BLaER1 (cell line): Measurements from ENCODE around the gene PHC2.

ENCODE experiments used
- H3K27ac ChIP-seq: shearing (Covaris generic); formaldehyde crosslinking; 2 replicates; pipeline ENCODE4 v1.8.1; 2022
- H3K27me3 ChIP-seq: shearing (Covaris generic); formaldehyde crosslinking; 2 replicates; pipeline ENCODE4 v1.8.1; 2022
- H3K36me3 ChIP-seq: shearing (Covaris generic); formaldehyde crosslinking; 2 replicates; pipeline ENCODE4 v1.8.1; 2022
- H3K4me1 ChIP-seq: shearing (Covaris generic); formaldehyde crosslinking; 2 replicates; pipeline ENCODE4 v1.8.1; 2022
- H3K4me2 ChIP-seq: shearing (Covaris generic); formaldehyde crosslinking; 2 replicates; pipeline ENCODE4 v1.8.1; 2022
- H3K4me3 ChIP-seq: shearing (Covaris generic); formaldehyde crosslinking; 2 replicates; pipeline ENCODE4 v1.8.1; 2022
- H3K9ac ChIP-seq: shearing (Covaris generic); formaldehyde crosslinking; 2 replicates; pipeline ENCODE4 v1.8.1; 2022
- H3K9me3 ChIP-seq: shearing (Covaris generic); formaldehyde crosslinking; 2 replicates; pipeline ENCODE4 v1.8.1; 2022
- H4K20me1 ChIP-seq: shearing (Covaris generic); formaldehyde crosslinking; 2 replicates; pipeline ENCODE4 v1.8.1; 2022
- Cebpa-rat ChIP-seq: shearing (Covaris generic); IDR thresholded peaks from 2 replicates; pipeline ENCODE4 v1.8.1; 2022

Gene PHC2

DNA sequence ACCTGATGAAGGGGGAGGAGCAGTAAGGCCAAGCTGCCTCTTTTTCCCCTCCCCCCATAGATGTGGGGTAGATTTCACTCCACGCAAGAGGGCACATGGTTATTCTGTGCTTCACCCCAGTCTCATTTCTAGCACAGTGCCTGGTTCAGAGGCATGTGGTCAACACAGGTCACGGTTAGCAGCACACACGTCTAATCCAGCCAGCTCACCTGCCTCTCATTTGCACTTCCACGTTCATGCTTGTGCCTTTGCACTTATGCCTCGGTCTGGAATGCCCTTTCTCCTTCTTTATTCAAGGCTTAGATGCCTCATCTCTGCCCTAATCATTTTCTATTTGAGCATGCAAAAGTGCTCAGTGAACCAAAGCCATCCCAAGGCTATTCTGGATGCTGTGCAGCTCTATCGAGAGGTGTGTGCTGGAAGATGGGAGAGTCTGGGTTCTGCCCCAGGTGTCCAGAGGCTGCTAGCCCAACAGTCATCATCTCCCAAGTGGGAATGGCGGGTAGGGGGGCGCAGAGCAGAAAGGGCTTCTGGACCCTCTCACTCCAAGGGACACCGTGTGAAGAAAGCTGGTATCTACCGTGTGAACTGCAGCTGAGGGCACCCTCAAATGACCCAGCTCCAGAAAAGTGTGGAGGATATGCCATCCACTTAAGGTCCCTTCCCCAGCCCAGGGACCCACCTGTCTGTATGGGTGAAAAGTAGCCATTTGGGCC, 107.9 kb downstream of the PHC2 start:
- H4K20me1 ChIP-seq, result peaks cover 79% of the 10 kb centered on the region
- no peaks in the 10 kb centered on the region for H3K9me3 ChIP-seq
- no peak overlapping the region for H3K4me2 ChIP-seq
- no peaks in the 10 kb centered on the region for H3K27me3 ChIP-seq
- no peak overlapping the region for H3K9ac ChIP-seq
- no peak overlapping the region for H3K4me3 ChIP-seq
- peaks cover 74% of the 10 kb centered on the region for H3K36me3 ChIP-seq
- TF ChIP-seq Cebpa-rat, result no peak
- no peak overlapping the region for H3K27ac ChIP-seq
- no peaks in the 10 kb centered on the region for H3K4me1 ChIP-seq

DNA sequence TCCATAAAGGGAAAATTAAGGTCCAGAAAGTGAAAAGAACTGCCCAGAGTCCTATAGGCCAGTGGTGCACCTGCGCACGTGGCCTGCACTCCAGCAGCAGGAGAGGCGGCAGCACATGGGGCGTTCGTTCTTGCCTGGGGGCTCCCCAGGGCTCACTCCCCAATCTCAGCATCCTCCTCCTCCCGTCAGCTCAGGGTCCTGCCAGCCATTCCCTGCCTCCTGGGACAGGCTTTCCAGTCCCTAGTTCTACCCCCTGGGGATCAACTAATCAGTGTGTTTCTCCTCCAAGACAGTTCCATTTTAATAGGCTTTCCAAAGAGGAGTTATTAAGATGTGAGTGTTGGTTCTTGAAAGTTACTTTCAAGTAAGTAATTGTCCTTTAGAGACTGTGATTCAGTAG, 108.8 kb downstream of the PHC2 start:
- Histone ChIP-seq H3K4me3 (no peak overlapping the region), H3K36me3 (peaks cover 64% of the 10 kb centered on the region), H4K20me1 (peaks cover 70% of the 10 kb centered on the region), H3K4me2 (no peak overlapping the region), H3K27ac (no peak overlapping the region), H3K9ac (no peak overlapping the region), H3K27me3 (no peaks in the 10 kb centered on the region), H3K9me3 (no peaks in the 10 kb centered on the region), H3K4me1 (no peaks in the 10 kb centered on the region)
- TF ChIP-seq Cebpa-rat, result no peak

DNA sequence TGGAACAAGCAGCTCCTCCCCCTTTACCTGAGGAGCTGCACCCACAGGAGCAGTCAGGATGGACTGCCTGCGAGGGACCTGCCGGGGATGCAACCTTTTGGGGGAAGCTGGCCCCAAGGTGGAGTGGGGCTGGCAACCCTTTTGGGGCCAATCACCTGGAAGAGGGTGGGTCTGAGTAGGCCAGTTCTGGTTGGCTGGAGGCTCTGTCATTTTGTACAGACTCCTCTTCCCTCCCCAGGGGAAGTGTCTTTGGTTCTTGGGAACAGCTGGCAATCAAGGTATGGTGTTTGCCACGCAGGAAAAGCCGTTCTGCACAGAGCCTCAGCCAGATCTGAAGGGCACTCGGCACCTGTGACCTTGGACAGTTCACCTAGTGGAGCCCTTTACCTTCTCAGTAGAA, 109.7 kb downstream of the PHC2 start:
- H3K9ac ChIP-seq, result no peak overlapping the region
- H3K4me2 ChIP-seq, result no peak overlapping the region
- H3K9me3 ChIP-seq, result no peaks in the 10 kb centered on the region
- no peak for TF ChIP-seq Cebpa-rat
- H3K27ac ChIP-seq, result no peak overlapping the region
- H3K4me1 ChIP-seq, result peaks cover under 1% of the 10 kb centered on the region; the same call in 1 of the 2 replicates
- no peaks in the 10 kb centered on the region for H3K27me3 ChIP-seq
- peaks cover 55% of the 10 kb centered on the region for H3K36me3 ChIP-seq
- no peak overlapping the region for H3K4me3 ChIP-seq
- peaks cover 61% of the 10 kb centered on the region for H4K20me1 ChIP-seq

DNA sequence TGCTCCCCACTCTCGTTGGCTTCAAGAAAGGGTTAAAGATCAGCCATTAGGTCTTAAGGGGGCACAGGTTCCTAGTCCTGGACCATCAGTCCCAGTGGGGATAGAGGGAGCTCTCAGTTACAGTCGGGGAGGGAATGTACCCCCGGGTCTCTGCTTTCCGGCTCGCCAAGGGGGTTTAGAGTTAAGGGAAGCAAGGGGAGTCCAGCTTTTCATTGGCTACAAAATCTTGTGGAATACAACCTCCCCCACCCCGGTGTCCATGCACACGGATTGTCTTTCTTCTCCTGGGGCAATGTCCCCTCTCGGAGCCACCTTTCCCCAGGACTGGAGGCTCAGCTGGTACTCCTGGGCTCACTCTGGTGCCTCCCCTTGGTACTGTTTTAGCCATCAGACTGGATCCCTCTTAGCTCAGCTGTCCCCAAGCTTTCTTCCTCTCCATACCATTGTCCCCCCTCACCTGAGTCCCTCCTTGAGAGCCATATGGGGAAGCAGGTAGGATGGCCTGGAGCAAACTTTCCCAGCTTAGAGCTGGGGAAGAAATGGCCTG, 110.2 kb downstream of the PHC2 start, which contains the start of gene A3GALT2:
A3GALT2 (minus strand) TSS at position 480 of the 547 bp plus-strand sequence; CDS start at position 480, 0 bp downstream.
- no peak within 1 kb of the TSS for H3K9ac ChIP-seq
- H4K20me1 ChIP-seq, result peaks cover 56% of the 10 kb centered on the region
- H3K27ac ChIP-seq, result no peak within 1 kb of the TSS
- peaks cover 5% of the 10 kb centered on the region; the same call in 1 of the 2 replicates for H3K4me1 ChIP-seq
- no peak within 1 kb of the TSS for H3K4me2 ChIP-seq
- peaks cover 50% of the 10 kb centered on the region for H3K36me3 ChIP-seq
- H3K9me3 ChIP-seq, result no peaks in the 10 kb centered on the region
- no peak within 1 kb of the TSS for H3K4me3 ChIP-seq
- TF ChIP-seq Cebpa-rat, result no peak
- no peaks in the 10 kb centered on the region for H3K27me3 ChIP-seq

DNA sequence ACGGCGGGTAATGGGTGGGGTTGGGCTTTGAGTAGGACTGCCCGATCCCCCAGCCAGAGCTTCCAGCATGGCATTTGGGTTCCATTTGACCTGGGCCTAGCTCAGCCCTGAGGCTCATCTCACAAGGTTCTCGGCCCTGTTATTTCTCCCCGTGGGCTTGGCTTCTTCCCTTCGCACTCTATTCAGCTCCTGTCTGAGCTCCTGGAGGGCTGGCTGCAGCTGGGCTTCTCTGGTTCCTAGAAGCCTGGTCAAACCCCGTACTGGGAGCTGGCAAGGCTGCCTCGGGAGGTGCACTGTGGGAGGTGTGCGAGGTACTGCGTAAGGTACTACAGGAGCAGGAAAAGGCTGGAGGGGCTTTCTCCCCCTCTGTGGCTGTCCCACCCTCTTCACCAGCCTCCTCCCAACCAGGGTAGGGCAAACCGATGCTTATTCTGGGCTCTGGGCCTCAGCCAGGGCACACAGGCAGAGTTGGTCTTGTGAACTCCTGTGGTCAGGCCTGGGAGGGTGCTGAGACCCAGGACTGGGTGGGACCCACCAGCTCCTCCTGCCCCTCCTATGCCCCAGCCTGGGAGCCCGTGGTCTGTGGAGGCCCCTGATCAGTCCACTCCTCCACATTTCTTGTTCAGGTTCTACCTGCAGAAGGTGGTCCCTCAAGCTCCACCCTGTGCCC, 110.8 kb downstream of the PHC2 start:
- Histone ChIP-seq H3K4me3 (no peak overlapping the region), H4K20me1 (peaks cover 50% of the 10 kb centered on the region)

DNA sequence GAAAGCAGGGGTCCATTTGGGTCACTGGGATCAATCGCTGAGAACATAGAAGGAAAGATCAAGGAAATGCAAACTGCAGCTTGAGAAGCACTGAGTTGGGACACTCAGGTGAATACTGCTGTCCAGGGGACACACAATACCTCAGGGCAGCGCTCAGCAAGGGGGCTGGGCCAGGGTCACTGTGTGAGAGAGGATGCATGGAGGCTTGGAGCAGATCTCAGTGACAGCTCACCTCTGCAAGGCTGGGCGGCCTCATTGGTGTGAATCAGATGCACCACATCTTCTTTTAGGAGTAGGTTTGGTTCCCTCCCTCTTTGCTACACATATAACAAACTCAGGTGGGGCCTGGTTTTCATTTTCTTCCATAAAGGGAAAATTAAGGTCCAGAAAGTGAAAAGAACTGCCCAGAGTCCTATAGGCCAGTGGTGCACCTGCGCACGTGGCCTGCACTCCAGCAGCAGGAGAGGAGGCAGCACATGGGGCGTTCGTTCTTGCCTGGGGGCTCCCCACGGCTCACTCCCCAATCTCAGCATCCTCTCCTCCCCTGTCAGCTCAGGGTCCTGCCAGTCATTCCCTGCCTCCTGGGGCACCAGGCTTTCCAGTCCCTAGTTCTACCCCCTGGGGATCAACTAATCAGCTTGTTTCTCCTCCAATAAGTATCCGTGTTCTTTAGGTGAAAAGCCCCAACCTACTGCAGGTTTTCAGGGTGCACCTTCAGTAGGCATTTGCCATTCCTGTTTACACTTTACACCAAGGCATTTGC, 111.5 kb downstream of the PHC2 start:
- Histone ChIP-seq H3K4me3 (no peak overlapping the region), H3K4me1 (peaks cover 11% of the 10 kb centered on the region; the same call in 1 of the 2 replicates), H3K9me3 (no peaks in the 10 kb centered on the region), H3K27me3 (no peaks in the 10 kb centered on the region), H3K4me2 (no peak overlapping the region), H3K36me3 (peaks cover 37% of the 10 kb centered on the region), H4K20me1 (peaks cover 43% of the 10 kb centered on the region), H3K27ac (no peak overlapping the region), H3K9ac (no peak overlapping the region)
- no peak for TF ChIP-seq Cebpa-rat

More for the DNA sequence above, 110.8 kb downstream of the PHC2 start:
- H3K4me2 ChIP-seq, result no peak overlapping the region
- no peaks in the 10 kb centered on the region for H3K9me3 ChIP-seq
- H3K27me3 ChIP-seq, result no peaks in the 10 kb centered on the region
- H3K9ac ChIP-seq, result no peak overlapping the region
- peaks cover 9% of the 10 kb centered on the region; the same call in 1 of the 2 replicates for H3K4me1 ChIP-seq
- H3K36me3 ChIP-seq, result peaks cover 44% of the 10 kb centered on the region
- no peak for TF ChIP-seq Cebpa-rat
- no peak overlapping the region for H3K27ac ChIP-seq

DNA sequence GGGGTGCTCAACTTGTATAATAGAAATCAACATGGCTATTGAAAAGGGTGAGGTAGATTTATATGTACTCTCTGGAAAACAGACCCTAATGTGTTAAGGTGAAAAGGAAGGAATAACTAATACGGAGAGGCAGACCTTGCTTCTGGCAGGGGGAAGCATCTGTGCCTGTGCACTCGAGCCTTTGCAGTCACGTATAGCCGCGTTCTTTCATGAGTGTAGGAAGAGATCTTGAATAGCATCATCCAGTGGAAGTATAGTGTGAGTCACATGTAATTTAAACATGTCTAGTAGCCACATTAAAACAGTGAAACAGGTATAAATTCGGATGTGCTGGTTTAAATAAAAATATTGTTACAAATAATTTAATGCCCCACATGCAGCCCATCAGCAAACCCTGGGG, 112.9 kb downstream of the PHC2 start:
- H3K27ac ChIP-seq, result no peak overlapping the region
- peaks cover 28% of the 10 kb centered on the region for H4K20me1 ChIP-seq
- H3K4me1 ChIP-seq, result peaks cover 22% of the 10 kb centered on the region; the same call in 1 of the 2 replicates
- H3K36me3 ChIP-seq, result peaks cover 23% of the 10 kb centered on the region
- H3K4me3 ChIP-seq, result no peak overlapping the region
- TF ChIP-seq Cebpa-rat, result no peak
- H3K9ac ChIP-seq, result no peak overlapping the region
- no peak overlapping the region for H3K4me2 ChIP-seq
- no peaks in the 10 kb centered on the region for H3K9me3 ChIP-seq
- no peaks in the 10 kb centered on the region for H3K27me3 ChIP-seq

DNA sequence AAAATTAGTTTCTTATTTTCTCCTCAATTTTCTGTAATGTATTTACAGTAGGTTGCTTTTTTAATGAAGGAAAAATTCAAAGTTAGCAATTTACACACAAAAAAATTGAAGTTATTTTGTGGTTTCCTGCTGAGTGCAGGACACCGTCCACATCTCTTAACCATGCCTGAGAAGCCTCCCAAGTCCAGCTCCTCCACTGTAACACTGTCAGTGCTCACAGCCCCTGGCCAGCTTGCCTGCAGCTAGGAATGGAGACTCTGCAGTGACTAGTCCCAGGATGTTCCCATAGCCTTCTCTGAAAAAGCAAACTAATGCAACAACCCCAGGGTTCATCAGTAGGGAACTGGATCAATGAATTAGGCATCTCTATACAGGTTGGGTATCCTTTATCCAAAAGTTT, 113.5 kb downstream of the PHC2 start:
- TF ChIP-seq Cebpa-rat, result no peak
- no peaks in the 10 kb centered on the region for H3K27me3 ChIP-seq
- no peak overlapping the region for H3K9ac ChIP-seq
- no peaks in the 10 kb centered on the region for H3K9me3 ChIP-seq
- no peak overlapping the region for H3K27ac ChIP-seq
- no peak overlapping the region for H3K4me2 ChIP-seq
- peaks cover 23% of the 10 kb centered on the region for H4K20me1 ChIP-seq
- H3K4me3 ChIP-seq, result no peak overlapping the region
- H3K36me3 ChIP-seq, result peaks cover 17% of the 10 kb centered on the region; the same call in 1 of the 2 replicates
- H3K4me1 ChIP-seq, result peaks cover 22% of the 10 kb centered on the region; the same call in 1 of the 2 replicates

DNA sequence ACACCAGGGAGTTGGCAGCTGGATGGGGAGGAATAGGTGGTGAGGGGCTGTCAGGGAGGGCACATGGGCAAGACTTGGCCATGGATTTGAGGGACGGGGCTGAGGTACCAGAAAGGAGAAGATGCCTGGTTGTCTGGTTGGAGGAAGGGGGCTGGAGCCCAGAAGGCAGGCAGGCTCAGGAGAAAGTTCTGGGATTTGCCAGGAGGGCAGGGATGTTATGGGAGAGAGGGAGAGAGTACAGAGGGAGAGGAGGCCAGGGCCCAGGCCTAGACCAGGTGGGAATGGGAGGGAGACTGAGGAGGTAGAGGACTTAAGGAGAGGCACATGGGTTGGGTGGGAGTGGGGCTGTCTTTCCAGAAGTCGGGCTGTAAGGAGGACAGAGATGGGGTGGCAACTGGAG, 114.3 kb downstream of the PHC2 start:
- Histone ChIP-seq H3K27me3 (no peaks in the 10 kb centered on the region), H3K9me3 (no peaks in the 10 kb centered on the region), H4K20me1 (peaks cover 15% of the 10 kb centered on the region), H3K9ac (no peak overlapping the region), H3K27ac (no peak overlapping the region), H3K4me2 (no peak overlapping the region), H3K36me3 (peaks cover 9% of the 10 kb centered on the region; the same call in 1 of the 2 replicates), H3K4me1 (peaks cover 22% of the 10 kb centered on the region; the same call in 1 of the 2 replicates), H3K4me3 (no peak overlapping the region)
- no peak for TF ChIP-seq Cebpa-rat
